Measurements from ENCODE around the gene CSMD2. TPM values are rescaled to one million over a fixed set of nuclear protein-coding genes. Genes with fewer than 3 reads are reported as not detected.

CSMD2 gene
- total RNA-seq, 2 experiments from 2014 or later, result not detected

GRCh38 chr1:33810571-33810970 lies 354.5 kb downstream of the CSMD2 start:
- H3K4me1 Mint-ChIP-seq, result no peaks in the 10 kb centered on the region
- intact Hi-C loops (cut with DNase I, micrococcal nuclease), result no loop called here
- H3K27me3 Mint-ChIP-seq, result peaks cover 19% of the 10 kb centered on the region
- no peaks in the 10 kb centered on the region for H3K36me3 Mint-ChIP-seq (ENCODE audit: low read depth)
- H3K27ac Mint-ChIP-seq, result no peak overlapping the region
- H3K9me3 Mint-ChIP-seq (ENCODE audit: low read depth), result peaks cover 12% of the 10 kb centered on the region
- DNase-seq (no peak), ATAC-seq (no peak)
- POLR2A ChIA-PET, result no interaction called here
- H3K4me3 Mint-ChIP-seq, result no peak overlapping the region
- CTCF ChIA-PET, result no interaction called here

- ATAC-seq, result no peak
- ChIA-PET POLR2A (no interaction called here), CTCF (no interaction called here)
- peaks cover 4% of the 10 kb centered on the region for H3K27me3 Mint-ChIP-seq
- no peaks in the 10 kb centered on the region for H3K36me3 Mint-ChIP-seq (ENCODE audit: low read depth)
- no peaks in the 10 kb centered on the region for H3K4me1 Mint-ChIP-seq
- DNase-seq, result no peak
- intact Hi-C loops (cut with DNase I, micrococcal nuclease), result no loop called here
- H3K27ac Mint-ChIP-seq, result no peak overlapping the region
- peaks cover 12% of the 10 kb centered on the region for H3K9me3 Mint-ChIP-seq (ENCODE audit: low read depth)
- no peak overlapping the region for H3K4me3 Mint-ChIP-seq
These were observed 359.0 kb downstream of the CSMD2 start for GRCh38 chr1:33805988-33806387.

- ATAC-seq (no peak), DNase-seq (no peak)
- H3K36me3 Mint-ChIP-seq (ENCODE audit: low read depth), result no peaks in the 10 kb centered on the region
- no peaks in the 10 kb centered on the region for H3K4me1 Mint-ChIP-seq
- peaks cover 10% of the 10 kb centered on the region for H3K9me3 Mint-ChIP-seq (ENCODE audit: low read depth)
- ChIA-PET POLR2A (no interaction called here), CTCF (no interaction called here)
- intact Hi-C loops (cut with DNase I, micrococcal nuclease), result no loop called here
- no peak overlapping the region for H3K27ac Mint-ChIP-seq
- peaks cover 10% of the 10 kb centered on the region for H3K27me3 Mint-ChIP-seq
- H3K4me3 Mint-ChIP-seq, result no peak overlapping the region
These were observed 362.8 kb downstream of the CSMD2 start for GRCh38 chr1:33802268-33802667.

- H3K36me3 Mint-ChIP-seq (ENCODE audit: low read depth), result no peaks in the 10 kb centered on the region
- no peak overlapping the region for H3K27ac Mint-ChIP-seq
- POLR2A ChIA-PET, result no interaction called here
- peaks cover 22% of the 10 kb centered on the region for H3K9me3 Mint-ChIP-seq (ENCODE audit: low read depth)
- ATAC-seq, result no peak
- H3K4me1 Mint-ChIP-seq, result no peaks in the 10 kb centered on the region
- DNase-seq, result no peak
- H3K4me3 Mint-ChIP-seq, result no peak overlapping the region
- H3K27me3 Mint-ChIP-seq, result peaks cover 9% of the 10 kb centered on the region
- intact Hi-C loops (cut with DNase I, micrococcal nuclease), result no loop called here
- CTCF ChIA-PET, result no interaction called here
These were observed 367.2 kb downstream of the CSMD2 start for GRCh38 chr1:33797849-33798248.

GRCh38 chr1:33792651-33793050 lies 372.4 kb downstream of the CSMD2 start:
- DNase-seq (no peak), ATAC-seq (no peak)
- H3K4me3 Mint-ChIP-seq, result no peak overlapping the region
- peaks cover 15% of the 10 kb centered on the region for H3K9me3 Mint-ChIP-seq (ENCODE audit: low read depth)
- H3K27me3 Mint-ChIP-seq, result peaks cover 6% of the 10 kb centered on the region
- H3K36me3 Mint-ChIP-seq (ENCODE audit: low read depth), result no peaks in the 10 kb centered on the region
- no peak overlapping the region for H3K27ac Mint-ChIP-seq
- ChIA-PET POLR2A (no interaction called here), CTCF (no interaction called here)
- intact Hi-C loops (cut with DNase I, micrococcal nuclease), result no loop called here
- no peaks in the 10 kb centered on the region for H3K4me1 Mint-ChIP-seq

- Mint-ChIP-seq H3K27me3 (peaks cover 8% of the 10 kb centered on the region), H3K36me3 (ENCODE audit: low read depth) (no peaks in the 10 kb centered on the region), H3K4me3 (no peak overlapping the region), H3K4me1 (no peaks in the 10 kb centered on the region), H3K9me3 (ENCODE audit: low read depth) (peaks cover 13% of the 10 kb centered on the region), H3K27ac (no peak overlapping the region)
- CTCF ChIA-PET, result no interaction called here
- intact Hi-C loops (cut with DNase I, micrococcal nuclease), result no loop called here
- POLR2A ChIA-PET, result no interaction called here
- ATAC-seq, result no peak
- DNase-seq, result no peak
These were observed 372.8 kb downstream of the CSMD2 start for GRCh38 chr1:33792216-33792615.

- peaks cover 8% of the 10 kb centered on the region for H3K27me3 Mint-ChIP-seq
- intact Hi-C loops (cut with DNase I, micrococcal nuclease), result no loop called here
- ChIA-PET CTCF (no interaction called here), POLR2A (no interaction called here)
- H3K4me3 Mint-ChIP-seq, result no peak overlapping the region
- H3K27ac Mint-ChIP-seq, result no peak overlapping the region
- no peaks in the 10 kb centered on the region for H3K36me3 Mint-ChIP-seq (ENCODE audit: low read depth)
- DNase-seq (no peak), ATAC-seq (no peak)
- H3K9me3 Mint-ChIP-seq (ENCODE audit: low read depth), result peaks cover 9% of the 10 kb centered on the region
- no peaks in the 10 kb centered on the region for H3K4me1 Mint-ChIP-seq
These were observed 373.8 kb downstream of the CSMD2 start for GRCh38 chr1:33791251-33791650.

- Mint-ChIP-seq H3K36me3 (ENCODE audit: low read depth) (no peaks in the 10 kb centered on the region), H3K27me3 (peaks cover 8% of the 10 kb centered on the region), H3K27ac (no peak overlapping the region), H3K4me1 (no peaks in the 10 kb centered on the region), H3K9me3 (ENCODE audit: low read depth) (peaks cover 9% of the 10 kb centered on the region), H3K4me3 (no peak overlapping the region)
- ChIA-PET CTCF (no interaction called here), POLR2A (no interaction called here)
- intact Hi-C loops (cut with DNase I, micrococcal nuclease), result no loop called here
- DNase-seq (no peak), ATAC-seq (no peak)
These were observed 374.5 kb downstream of the CSMD2 start for GRCh38 chr1:33790577-33790976.

GRCh38 chr1:33784876-33785275 lies 380.2 kb downstream of the CSMD2 start:
- intact Hi-C loops (cut with DNase I, micrococcal nuclease), result no loop called here
- no peak overlapping the region for H3K4me3 Mint-ChIP-seq
- ATAC-seq, result no peak
- CTCF ChIA-PET, result interaction anchor here (1.2 kb wide), 1 partner anchor 9 kb away, joined by 4 read pairs; no protein-coding TSS in a partner anchor
- POLR2A ChIA-PET, result no interaction called here
- no peaks in the 10 kb centered on the region for H3K9me3 Mint-ChIP-seq (ENCODE audit: low read depth)
- peaks cover 7% of the 10 kb centered on the region for H3K27me3 Mint-ChIP-seq
- no peaks in the 10 kb centered on the region for H3K36me3 Mint-ChIP-seq (ENCODE audit: low read depth)
- H3K4me1 Mint-ChIP-seq, result no peaks in the 10 kb centered on the region
- DNase-seq, result no peak
- no peak overlapping the region for H3K27ac Mint-ChIP-seq

GRCh38 chr1:33782776-33783175 lies 382.3 kb downstream of the CSMD2 start:
- Mint-ChIP-seq H3K27ac (no peak overlapping the region), H3K4me1 (no peaks in the 10 kb centered on the region), H3K36me3 (ENCODE audit: low read depth) (no peaks in the 10 kb centered on the region), H3K9me3 (ENCODE audit: low read depth) (no peaks in the 10 kb centered on the region), H3K27me3 (peaks cover 7% of the 10 kb centered on the region), H3K4me3 (no peak overlapping the region)
- ATAC-seq, result no peak
- no peak for DNase-seq
- ChIA-PET POLR2A (no interaction called here), CTCF (no interaction called here)
- intact Hi-C loops (cut with DNase I, micrococcal nuclease), result no loop called here

- no peak overlapping the region for H3K27ac Mint-ChIP-seq
- no peak for ATAC-seq
- H3K27me3 Mint-ChIP-seq, result peaks cover 6% of the 10 kb centered on the region
- H3K4me1 Mint-ChIP-seq, result no peaks in the 10 kb centered on the region
- POLR2A ChIA-PET, result no interaction called here
- H3K36me3 Mint-ChIP-seq (ENCODE audit: low read depth), result no peaks in the 10 kb centered on the region
- intact Hi-C loops (cut with DNase I, micrococcal nuclease), result no loop called here
- no peak overlapping the region for H3K4me3 Mint-ChIP-seq
- CTCF ChIA-PET, result no interaction called here
- no peaks in the 10 kb centered on the region for H3K9me3 Mint-ChIP-seq (ENCODE audit: low read depth)
- no peak for DNase-seq
These were observed 383.4 kb downstream of the CSMD2 start for GRCh38 chr1:33781652-33782051.

- H3K27me3 Mint-ChIP-seq, result peaks cover 14% of the 10 kb centered on the region
- intact Hi-C loops (cut with DNase I, micrococcal nuclease), result no loop called here
- no peaks in the 10 kb centered on the region for H3K36me3 Mint-ChIP-seq (ENCODE audit: low read depth)
- H3K4me1 Mint-ChIP-seq, result no peaks in the 10 kb centered on the region
- H3K9me3 Mint-ChIP-seq (ENCODE audit: low read depth), result no peaks in the 10 kb centered on the region
- ChIA-PET CTCF (no interaction called here), POLR2A (interaction anchor here (0.6 kb wide), 1 partner anchor 94 kb away, joined by 3 read pairs; no protein-coding TSS in a partner anchor)
- H3K4me3 Mint-ChIP-seq, result no peak overlapping the region
- no peak overlapping the region for H3K27ac Mint-ChIP-seq
- no peak for ATAC-seq
- DNase-seq, result no peak
These were observed 387.7 kb downstream of the CSMD2 start for GRCh38 chr1:33777337-33777736.

- Mint-ChIP-seq H3K36me3 (ENCODE audit: low read depth) (no peaks in the 10 kb centered on the region), H3K4me1 (no peaks in the 10 kb centered on the region), H3K9me3 (ENCODE audit: low read depth) (no peaks in the 10 kb centered on the region), H3K4me3 (no peak overlapping the region), H3K27ac (no peak overlapping the region), H3K27me3 (peaks cover 16% of the 10 kb centered on the region)
- ChIA-PET CTCF (no interaction called here), POLR2A (no interaction called here)
- ATAC-seq, result no peak
- DNase-seq, result no peak
- intact Hi-C loops (cut with DNase I, micrococcal nuclease), result no loop called here
These were observed 396.2 kb downstream of the CSMD2 start for GRCh38 chr1:33768821-33769220.

Data from activated CD4-positive, alpha-beta T cell treated with anti-CD3 and anti-CD28 coated beads for 36 hours (primary cell).